NCI-H2081 treated with DMSO at 0.1 percent for 48 hours (cell line): ENCODE data around the gene INKA2.
"Not testable (repeated sequence)": the region's sequence is repeated elsewhere in the genome, so short reads cannot be mapped to it uniquely, and the experiment has no call there.

Experiments used
- DNase-seq: peaks from one replicate; lab custom pipeline; 2025; lab: John Stamatoyannopoulos, UW

The INKA2 gene

GRCh38 chr1:111750856-111751255 is 11.7 kb upstream of the INKA2 start:
- no peak for DNase-seq

GRCh38 chr1:111749628-111750027 is 10.4 kb upstream of the INKA2 start:
- DNase-seq, result no peak

- no peak for DNase-seq
These were observed 8.8 kb upstream of the INKA2 start for GRCh38 chr1:111747947-111748346.

GRCh38 chr1:111747282-111747734 is 8.1 kb upstream of the INKA2 start:
- no peak for DNase-seq

GRCh38 chr1:111746614-111746999 is 7.4 kb upstream of the INKA2 start:
- DNase-seq, result no peak

GRCh38 chr1:111745675-111746613 is 6.7 kb upstream of the INKA2 start:
- no peak for DNase-seq

- DNase-seq, result no peak
These were observed 4.5 kb upstream of the INKA2 start for GRCh38 chr1:111743679-111744101.

GRCh38 chr1:111742938-111743549 is 3.8 kb upstream of the INKA2 start:
- DNase-seq, result no peak

GRCh38 chr1:111742292-111742691 is 3.1 kb upstream of the INKA2 start:
- not testable (repeated sequence) for DNase-seq

- no peak for DNase-seq
These were observed 950 bp upstream of the INKA2 start for GRCh38 chr1:111739925-111740765.

- no peak for DNase-seq
These were observed 580 bp downstream of the INKA2 start for GRCh38 chr1:111738436-111739193.

- DNase-seq, result no peak
These were observed 1.1 kb downstream of the INKA2 start for GRCh38 chr1:111738133-111738435.

- DNase-seq, result no peak
These were observed 1.7 kb downstream of the INKA2 start for GRCh38 chr1:111737216-111738132.

- DNase-seq, result no peak
These were observed 2.5 kb downstream of the INKA2 start for GRCh38 chr1:111736548-111737215.

GRCh38 chr1:111735858-111736544 is 3.2 kb downstream of the INKA2 start:
- no peak for DNase-seq

GRCh38 chr1:111735321-111735720 is 3.9 kb downstream of the INKA2 start:
- DNase-seq, result no peak

- no peak for DNase-seq
These were observed 4.3 kb downstream of the INKA2 start for GRCh38 chr1:111734856-111735255.

GRCh38 chr1:111734426-111734825 is 4.8 kb downstream of the INKA2 start:
- DNase-seq, result no peak

- DNase-seq, result no peak
These were observed 5.2 kb downstream of the INKA2 start for GRCh38 chr1:111733992-111734341.
